Astrocyte (in vitro differentiated cells and primary cell): ENCODE measurements around the gene AKAP9. TPM values are rescaled to one million over a fixed set of nuclear protein-coding genes. Genes with fewer than 3 reads are reported as not detected.

Source experiments
- DNase-seq: peaks from one replicate; pipeline ENCODE4 v3.0.0-alpha.2; 2010; ENCODE audit warnings: low read depth
- FAIRE-seq: peaks from 2 replicates; lab custom pipeline; 2011; peaks lifted over from hg19 to GRCh38; lab: Jason Lieb, UNC
- H2AFZ ChIP-seq: 2 replicates; pipeline ENCODE4 v1.6.0; 2012; ENCODE audit warnings: low read depth, low read length, inconsistent platforms
- H3K27ac ChIP-seq: 2 replicates; pipeline ENCODE4 v1.5.1; 2011; ENCODE audit warnings: low read depth, low read length, inconsistent platforms
- H3K27me3 ChIP-seq: 2 replicates; pipeline ENCODE4 v1.6.0; 2011; ENCODE audit warnings: low read length, inconsistent platforms; ENCODE audit not compliant: insufficient read depth
- H3K36me3 ChIP-seq: 2 replicates; pipeline ENCODE4 v1.5.1; 2011; ENCODE audit warnings: low read length, inconsistent platforms; ENCODE audit not compliant: insufficient read depth
- H3K4me1 ChIP-seq: 2 replicates; pipeline ENCODE4 v1.5.1; 2011; ENCODE audit warnings: low read length, inconsistent platforms; ENCODE audit not compliant: insufficient read depth
- H3K4me2 ChIP-seq: 2 replicates; pipeline ENCODE4 v1.6.0; 2012; ENCODE audit warnings: low read length, inconsistent platforms
- H3K4me3 ChIP-seq: 2 replicates; pipeline ENCODE4 v1.5.1; 2011; ENCODE audit warnings: low read depth, mild to moderate bottlenecking, low read length, inconsistent platforms; ENCODE audit not compliant: insufficient read depth
- H3K79me2 ChIP-seq: 2 replicates; pipeline ENCODE4 v1.6.0; 2012; ENCODE audit warnings: mild to moderate bottlenecking, low read length, inconsistent platforms; ENCODE audit not compliant: insufficient read depth
- H3K9ac ChIP-seq: 2 replicates; pipeline ENCODE4 v1.6.0; 2012; ENCODE audit warnings: mild to moderate bottlenecking, low read length, inconsistent platforms
- H3K9me3 ChIP-seq: 2 replicates; pipeline ENCODE4 v1.5.1; 2012; ENCODE audit warnings: low read depth, mild to moderate bottlenecking, low read length, inconsistent platforms; ENCODE audit not compliant: insufficient read depth
- H4K20me1 ChIP-seq: 2 replicates; pipeline ENCODE4 v1.6.0; 2012; ENCODE audit warnings: low read length, inconsistent platforms; ENCODE audit not compliant: insufficient read depth
- H3K27ac Mint-ChIP-seq: one replicate; pipeline ENCODE4 v1.8.0; 2021; ENCODE audit warnings: mild to moderate bottlenecking, mixed read lengths; ENCODE audit not compliant: unreplicated experiment
- H3K27me3 Mint-ChIP-seq: one replicate; pipeline ENCODE4 v1.8.0; 2021; ENCODE audit warnings: low read depth, mixed read lengths; ENCODE audit not compliant: unreplicated experiment
- H3K36me3 Mint-ChIP-seq: one replicate; pipeline ENCODE4 v1.8.0; 2021; ENCODE audit warnings: low read depth, mixed read lengths; ENCODE audit not compliant: unreplicated experiment
- H3K4me1 Mint-ChIP-seq: one replicate; pipeline ENCODE4 v1.8.0; 2021; ENCODE audit warnings: low read depth, mixed read lengths; ENCODE audit not compliant: unreplicated experiment
- H3K4me3 Mint-ChIP-seq: one replicate; pipeline ENCODE4 v1.8.0; 2021; ENCODE audit warnings: mild to moderate bottlenecking, moderate library complexity, mixed read lengths; ENCODE audit not compliant: unreplicated experiment
- H3K9me3 Mint-ChIP-seq: one replicate; pipeline ENCODE4 v1.8.0; 2021; ENCODE audit warnings: mild to moderate bottlenecking, mixed read lengths; ENCODE audit not compliant: unreplicated experiment
- EZH2 ChIP-seq: IDR thresholded peaks from 2 replicates; pipeline ENCODE4 v1.6.1; 2012; ENCODE audit warnings: mild to moderate bottlenecking, low read length, inconsistent platforms; ENCODE audit not compliant: insufficient read depth
- total RNA-seq: library from RNA; stranded (reverse); gene quantifications from 2 replicates; pipeline ENCODE4 v1.2.1, GENCODE V29; 2021
- TF ChIP-seq, protein P1 (sequence below): IDR thresholded peaks from 2 replicates; pipeline ENCODE4 v1.5.1; 2011; ENCODE audit warnings: low read depth, mild to moderate bottlenecking, inconsistent platforms, low read length, moderate library complexity; ENCODE audit not compliant: insufficient read depth

Gene AKAP9
- total RNA-seq, 1 donor from 2014 or later = 55.6 TPM

GRCh38 chr7:91957232-91957631, 16.6 kb downstream of the AKAP9 start:
- Histone ChIP-seq H3K27me3 (no peaks in the 10 kb centered on the region), H4K20me1 (peaks cover 60% of the 10 kb centered on the region), H3K9ac (no peak overlapping the region), H3K27ac (no peak overlapping the region), H3K4me2 (no peak overlapping the region), H3K36me3 (no peaks in the 10 kb centered on the region), H3K9me3 (no peaks in the 10 kb centered on the region), H3K79me2 (peaks cover 93% of the 10 kb centered on the region), H3K4me1 (no peaks in the 10 kb centered on the region), H2AFZ (no peak overlapping the region), H3K4me3 (no peak overlapping the region)
- H3K4me3 Mint-ChIP-seq = no peak overlapping the region
- H3K9me3 Mint-ChIP-seq = no peaks in the 10 kb centered on the region
- no peaks in the 10 kb centered on the region for H3K4me1 Mint-ChIP-seq
- no peak for FAIRE-seq
- no peak overlapping the region for H3K27ac Mint-ChIP-seq
- DNase-seq = no peak
- H3K27me3 Mint-ChIP-seq = no peaks in the 10 kb centered on the region
- TF ChIP-seq, protein P1, sequence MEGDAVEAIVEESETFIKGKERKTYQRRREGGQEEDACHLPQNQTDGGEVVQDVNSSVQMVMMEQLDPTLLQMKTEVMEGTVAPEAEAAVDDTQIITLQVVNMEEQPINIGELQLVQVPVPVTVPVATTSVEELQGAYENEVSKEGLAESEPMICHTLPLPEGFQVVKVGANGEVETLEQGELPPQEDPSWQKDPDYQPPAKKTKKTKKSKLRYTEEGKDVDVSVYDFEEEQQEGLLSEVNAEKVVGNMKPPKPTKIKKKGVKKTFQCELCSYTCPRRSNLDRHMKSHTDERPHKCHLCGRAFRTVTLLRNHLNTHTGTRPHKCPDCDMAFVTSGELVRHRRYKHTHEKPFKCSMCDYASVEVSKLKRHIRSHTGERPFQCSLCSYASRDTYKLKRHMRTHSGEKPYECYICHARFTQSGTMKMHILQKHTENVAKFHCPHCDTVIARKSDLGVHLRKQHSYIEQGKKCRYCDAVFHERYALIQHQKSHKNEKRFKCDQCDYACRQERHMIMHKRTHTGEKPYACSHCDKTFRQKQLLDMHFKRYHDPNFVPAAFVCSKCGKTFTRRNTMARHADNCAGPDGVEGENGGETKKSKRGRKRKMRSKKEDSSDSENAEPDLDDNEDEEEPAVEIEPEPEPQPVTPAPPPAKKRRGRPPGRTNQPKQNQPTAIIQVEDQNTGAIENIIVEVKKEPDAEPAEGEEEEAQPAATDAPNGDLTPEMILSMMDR = no peak
- TF ChIP-seq EZH2 = no peak
- peaks cover 3% of the 10 kb centered on the region for H3K36me3 Mint-ChIP-seq

- no peaks in the 10 kb centered on the region for H3K9me3 ChIP-seq
- H3K27ac ChIP-seq = no peak overlapping the region
- Mint-ChIP-seq H3K9me3 (no peaks in the 10 kb centered on the region), H3K4me1 (no peaks in the 10 kb centered on the region), H3K36me3 (peaks cover 3% of the 10 kb centered on the region), H3K27me3 (no peaks in the 10 kb centered on the region), H3K27ac (no peak overlapping the region), H3K4me3 (no peak overlapping the region)
- no peak overlapping the region for H3K4me3 ChIP-seq
- H3K36me3 ChIP-seq = no peaks in the 10 kb centered on the region
- H3K4me1 ChIP-seq = no peaks in the 10 kb centered on the region
- H3K4me2 ChIP-seq = no peak overlapping the region
- TF ChIP-seq, protein P1 = no peak
- TF ChIP-seq EZH2 = no peak
- DNase-seq (no peak), FAIRE-seq (no peak)
- no peak overlapping the region for H2AFZ ChIP-seq
- peaks cover 55% of the 10 kb centered on the region for H4K20me1 ChIP-seq
- H3K27me3 ChIP-seq = no peaks in the 10 kb centered on the region
- no peak overlapping the region for H3K9ac ChIP-seq
- peaks cover 92% of the 10 kb centered on the region for H3K79me2 ChIP-seq
These were observed 17.2 kb downstream of the AKAP9 start for GRCh38 chr7:91957823-91958222.

DNA sequence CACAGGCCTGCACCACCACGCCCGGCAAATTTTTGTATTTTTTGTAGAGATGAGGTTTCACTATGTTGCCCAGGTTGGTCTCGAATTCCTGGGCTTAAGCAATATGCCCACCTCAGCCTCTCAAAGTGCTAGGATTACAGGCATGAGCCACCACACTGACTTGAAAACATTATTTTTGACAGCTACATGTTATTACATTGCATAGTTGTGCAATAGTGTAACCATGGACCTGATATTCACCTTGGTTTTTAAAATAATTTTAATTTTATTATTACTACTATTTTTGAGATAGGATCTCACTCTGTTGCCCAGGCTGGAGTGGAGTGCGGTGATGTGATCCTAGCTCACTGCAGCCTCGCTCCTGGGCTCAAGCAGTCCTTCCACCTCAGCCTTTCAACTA, 18.4 kb downstream of the AKAP9 start:
- H3K4me3 Mint-ChIP-seq = no peak overlapping the region
- no peak for TF ChIP-seq EZH2
- TF ChIP-seq, protein P1 = no peak
- Histone ChIP-seq H3K4me2 (no peak overlapping the region), H3K27me3 (no peaks in the 10 kb centered on the region), H3K36me3 (no peaks in the 10 kb centered on the region), H2AFZ (no peak overlapping the region), H3K9me3 (no peaks in the 10 kb centered on the region), H3K79me2 (peaks cover 87% of the 10 kb centered on the region), H3K4me3 (no peak overlapping the region), H3K27ac (no peak overlapping the region), H3K4me1 (no peaks in the 10 kb centered on the region), H4K20me1 (peaks cover 45% of the 10 kb centered on the region), H3K9ac (no peak overlapping the region)
- H3K27me3 Mint-ChIP-seq = no peaks in the 10 kb centered on the region
- H3K9me3 Mint-ChIP-seq = no peaks in the 10 kb centered on the region
- H3K4me1 Mint-ChIP-seq = no peaks in the 10 kb centered on the region
- H3K27ac Mint-ChIP-seq = no peak overlapping the region
- DNase-seq (no peak), FAIRE-seq (no peak)
- H3K36me3 Mint-ChIP-seq = peaks cover 3% of the 10 kb centered on the region
